ENCODE measurements around the gene GGA3.
"Not testable (repeated sequence)": the region's sequence is repeated elsewhere in the genome, so short reads cannot be mapped to it uniquely, and the experiment has no call there.

The GGA3 gene

GRCh38 chr17:75228847-75229246 is 32.6 kb downstream of the GGA3 start:
- no peaks in the 10 kb centered on the region for H3K27me3 Mint-ChIP-seq
- H3K36me3 Mint-ChIP-seq (ENCODE audit: low read depth) = peaks cover 96% of the 10 kb centered on the region
- H3K27ac Mint-ChIP-seq = peak overlapping the region; percentile 26
- H3K4me1 Mint-ChIP-seq (ENCODE audit: low read depth) = peaks cover 12% of the 10 kb centered on the region
- no peak for DNase-seq
- H3K4me3 Mint-ChIP-seq = no peak overlapping the region
- H3K9me3 Mint-ChIP-seq = no peaks in the 10 kb centered on the region

- Mint-ChIP-seq H3K27me3 (no peaks in the 10 kb centered on the region), H3K9me3 (no peaks in the 10 kb centered on the region), H3K27ac (peak overlapping the region; percentile 26), H3K4me1 (ENCODE audit: low read depth) (peaks cover 12% of the 10 kb centered on the region), H3K36me3 (ENCODE audit: low read depth) (peaks cover 95% of the 10 kb centered on the region), H3K4me3 (no peak overlapping the region)
- DNase-seq = no peak
These were observed 33.1 kb downstream of the GGA3 start for GRCh38 chr17:75228305-75228704.

GRCh38 chr17:75227729-75228128 is 33.7 kb downstream of the GGA3 start:
- no peak overlapping the region for H3K4me3 Mint-ChIP-seq
- H3K4me1 Mint-ChIP-seq (ENCODE audit: low read depth) = peaks cover 12% of the 10 kb centered on the region
- H3K27ac Mint-ChIP-seq = no peak overlapping the region
- DNase-seq = no peak
- H3K9me3 Mint-ChIP-seq = no peaks in the 10 kb centered on the region
- no peaks in the 10 kb centered on the region for H3K27me3 Mint-ChIP-seq
- peaks cover 93% of the 10 kb centered on the region for H3K36me3 Mint-ChIP-seq (ENCODE audit: low read depth)

DNA sequence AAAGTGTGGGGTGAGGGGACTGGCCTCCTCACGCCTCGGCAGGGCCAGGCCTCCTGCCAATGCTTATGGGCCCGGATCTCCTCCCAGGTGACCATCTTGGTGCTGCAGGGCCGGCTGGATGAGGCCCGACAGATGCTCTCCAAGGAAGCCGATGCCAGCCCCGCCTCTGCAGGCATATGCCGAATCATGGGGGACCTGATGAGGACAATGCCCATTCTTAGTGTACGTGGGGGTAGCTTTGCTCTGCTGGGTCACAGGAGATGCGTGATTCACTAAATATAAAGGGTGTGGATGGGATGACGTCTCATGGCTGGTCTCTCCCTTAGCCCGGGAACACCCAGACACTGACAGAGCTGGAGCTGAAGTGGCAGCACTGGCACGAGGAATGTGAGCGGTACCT is 36.4 kb downstream of the GGA3 start:
- Mint-ChIP-seq H3K9me3 (no peaks in the 10 kb centered on the region), H3K4me3 (no peak overlapping the region), H3K27me3 (no peaks in the 10 kb centered on the region), H3K4me1 (ENCODE audit: low read depth) (peaks cover 12% of the 10 kb centered on the region), H3K27ac (peak overlapping the region; percentile 79), H3K36me3 (ENCODE audit: low read depth) (peaks cover 86% of the 10 kb centered on the region)
- no peak for DNase-seq

GRCh38 chr17:75219815-75220214 is 41.6 kb downstream of the GGA3 start:
- no peak overlapping the region for H3K4me3 Mint-ChIP-seq
- no peaks in the 10 kb centered on the region for H3K27me3 Mint-ChIP-seq
- H3K27ac Mint-ChIP-seq = peak overlapping the region; percentile 14
- DNase-seq = no peak
- no peaks in the 10 kb centered on the region for H3K9me3 Mint-ChIP-seq
- H3K36me3 Mint-ChIP-seq (ENCODE audit: low read depth) = peaks cover 84% of the 10 kb centered on the region
- peaks cover 4% of the 10 kb centered on the region for H3K4me1 Mint-ChIP-seq (ENCODE audit: low read depth)

- DNase-seq = no peak
- Mint-ChIP-seq H3K27ac (no peak overlapping the region), H3K27me3 (no peaks in the 10 kb centered on the region), H3K4me1 (ENCODE audit: low read depth) (no peaks in the 10 kb centered on the region), H3K9me3 (no peaks in the 10 kb centered on the region), H3K36me3 (ENCODE audit: low read depth) (peaks cover 89% of the 10 kb centered on the region), H3K4me3 (no peak overlapping the region)
These were observed 43.3 kb downstream of the GGA3 start for GRCh38 chr17:75218131-75218530.

DNA sequence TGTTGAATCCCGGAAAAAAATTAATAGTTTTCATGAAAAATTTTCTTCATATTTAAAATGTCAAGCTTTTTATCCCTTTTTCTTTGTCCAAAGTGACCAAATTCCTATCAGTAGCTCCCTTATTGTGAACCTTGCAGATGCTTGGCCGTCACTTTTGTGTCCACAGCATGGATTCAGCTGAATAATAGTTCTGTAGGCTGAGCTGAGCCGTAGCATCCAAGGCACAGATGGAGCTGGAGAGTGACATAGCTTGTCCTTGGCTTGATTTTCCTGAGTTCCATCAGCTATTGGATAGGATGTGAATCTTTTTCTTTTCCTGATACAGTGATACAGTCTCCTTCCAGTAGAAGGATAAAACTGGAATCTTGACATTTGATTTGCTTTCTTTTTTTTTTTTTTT is 52.3 kb downstream of the GGA3 start:
- Mint-ChIP-seq H3K4me1 (ENCODE audit: low read depth) (peaks cover 24% of the 10 kb centered on the region), H3K4me3 (no peak overlapping the region), H3K9me3 (no peaks in the 10 kb centered on the region), H3K27ac (peak overlapping the region; percentile 47), H3K27me3 (no peaks in the 10 kb centered on the region), H3K36me3 (ENCODE audit: low read depth) (peaks cover 81% of the 10 kb centered on the region)
- no peak for DNase-seq

DNA sequence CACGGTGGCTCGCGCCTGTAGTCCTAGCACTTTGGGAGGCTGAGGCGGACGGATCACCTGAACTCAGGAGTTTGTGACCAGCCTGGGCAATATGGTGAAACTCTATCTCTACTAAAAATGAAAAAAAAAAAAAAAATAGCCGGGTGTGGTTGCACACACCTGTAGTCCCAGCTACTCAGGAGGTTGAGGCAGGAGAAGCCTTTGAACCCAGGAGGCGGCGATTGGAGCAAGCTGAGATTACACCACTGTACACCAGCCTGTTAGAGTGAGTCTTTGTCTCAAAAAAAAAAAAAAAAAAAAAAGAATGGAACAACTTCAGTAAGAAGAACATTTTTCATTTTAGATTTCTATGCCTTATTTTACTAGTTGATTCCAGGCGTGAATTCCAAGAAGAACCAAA is 53.2 kb downstream of the GGA3 start:
- DNase-seq = no peak
- Mint-ChIP-seq H3K27me3 (no peaks in the 10 kb centered on the region), H3K4me1 (ENCODE audit: low read depth) (peaks cover 28% of the 10 kb centered on the region), H3K4me3 (peak overlapping the region; percentile 97), H3K27ac (peak overlapping the region; percentile 76), H3K9me3 (no peaks in the 10 kb centered on the region), H3K36me3 (ENCODE audit: low read depth) (peaks cover 72% of the 10 kb centered on the region)

DNA sequence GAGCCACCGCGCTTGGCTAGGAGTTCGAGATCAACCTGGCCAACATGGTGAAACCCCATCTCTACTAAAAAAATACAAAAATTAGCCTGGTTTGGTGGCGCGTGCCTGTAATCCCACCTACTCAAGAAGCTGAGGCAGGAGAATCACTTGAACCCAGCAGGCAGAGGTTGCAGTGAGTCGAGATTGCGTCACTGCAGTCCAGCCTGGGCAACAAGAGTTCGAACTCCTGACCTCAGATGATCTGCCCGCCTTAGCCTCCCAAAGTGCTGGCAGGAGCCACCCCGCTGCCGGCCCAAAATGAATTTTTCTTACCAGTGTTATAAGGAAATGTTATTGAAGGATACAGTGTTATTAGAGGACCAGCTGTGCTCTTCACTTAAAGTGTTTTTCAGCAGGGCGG is 53.6 kb downstream of the GGA3 start:
- Mint-ChIP-seq H3K27ac (peak overlapping the region; percentile 76), H3K27me3 (no peaks in the 10 kb centered on the region), H3K4me3 (peak overlapping the region; percentile 97), H3K9me3 (no peaks in the 10 kb centered on the region), H3K4me1 (ENCODE audit: low read depth) (peaks cover 28% of the 10 kb centered on the region), H3K36me3 (ENCODE audit: low read depth) (peaks cover 68% of the 10 kb centered on the region)
- no peak for DNase-seq

- not testable (repeated sequence) for H3K9me3 Mint-ChIP-seq, H3K27me3 Mint-ChIP-seq, DNase-seq
- H3K27ac Mint-ChIP-seq = peak overlapping the region; percentile 100
- peaks cover 28% of the 10 kb centered on the region for H3K4me1 Mint-ChIP-seq (ENCODE audit: low read depth)
- peak overlapping the region; percentile 97 for H3K4me3 Mint-ChIP-seq
- H3K36me3 Mint-ChIP-seq (ENCODE audit: low read depth) = peaks cover 61% of the 10 kb centered on the region
These were observed 54.4 kb downstream of the GGA3 start for GRCh38 chr17:75207050-75207407.

DNA sequence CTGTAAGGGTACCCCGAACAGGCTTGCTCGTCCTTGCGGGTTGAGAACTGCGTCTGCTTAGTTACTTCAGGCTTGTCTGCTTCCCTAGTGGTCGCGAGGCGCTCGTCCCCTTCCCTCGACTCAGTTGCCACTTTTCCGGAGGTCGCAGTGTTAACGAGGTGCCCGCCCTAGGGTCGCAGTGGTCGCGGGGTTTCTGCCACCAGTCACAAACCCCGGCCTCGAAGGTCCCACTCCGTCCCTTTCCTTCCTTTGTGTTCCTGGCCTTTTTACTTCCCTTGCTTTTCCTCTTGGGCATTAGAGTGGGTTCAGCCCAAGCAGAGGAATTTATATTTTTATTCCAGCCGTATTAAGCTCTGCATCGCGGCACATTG is 55.6 kb downstream of the GGA3 start:
- H3K9me3 Mint-ChIP-seq = no peaks in the 10 kb centered on the region
- peaks cover 48% of the 10 kb centered on the region for H3K36me3 Mint-ChIP-seq (ENCODE audit: low read depth)
- no peak for DNase-seq
- H3K27me3 Mint-ChIP-seq = no peaks in the 10 kb centered on the region
- peak overlapping the region; percentile 97 for H3K4me3 Mint-ChIP-seq
- H3K4me1 Mint-ChIP-seq (ENCODE audit: low read depth) = peaks cover 32% of the 10 kb centered on the region
- H3K27ac Mint-ChIP-seq = peak overlapping the region; percentile 100

DNA sequence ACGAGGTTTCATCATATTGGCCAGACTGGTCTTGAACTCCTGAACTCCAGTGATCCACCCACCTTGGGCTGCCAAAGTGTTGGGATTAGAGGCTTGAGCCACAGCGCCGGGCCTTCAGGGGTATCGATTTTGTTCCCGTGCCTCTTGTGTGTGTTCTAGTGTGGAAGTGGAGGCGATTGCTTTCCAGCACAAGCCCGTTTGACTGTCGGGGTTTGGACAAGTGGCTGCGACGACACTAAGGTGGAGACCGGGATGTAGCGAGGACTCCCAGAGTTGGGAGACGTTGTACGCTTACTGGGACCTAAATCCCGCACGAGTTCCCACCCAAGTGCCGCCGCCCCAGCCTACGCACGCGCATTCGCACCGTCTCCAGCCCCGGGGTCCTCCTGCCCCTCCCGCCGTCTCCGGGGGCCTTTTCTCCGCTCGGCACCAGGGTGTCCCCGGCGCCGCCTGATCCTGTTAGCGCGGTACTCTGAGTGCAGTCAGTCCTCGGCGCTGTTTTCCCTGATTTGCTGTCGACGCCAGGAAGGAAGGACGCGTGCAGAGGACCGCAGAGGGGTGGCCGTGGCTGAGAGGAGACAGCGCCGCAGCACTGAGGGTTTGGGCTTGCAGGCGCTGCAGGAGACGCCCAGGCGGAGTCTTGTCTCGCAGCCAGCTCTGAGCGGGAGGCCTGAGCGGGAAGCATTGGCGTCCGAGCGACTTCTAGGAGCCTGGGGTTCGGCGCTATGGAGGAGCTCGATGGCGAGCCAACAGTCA is 56.2 kb downstream of the GGA3 start, which contains the start of gene NUP85:
Gene NUP85 (plus strand): TSS at position 643 of the 756 bp plus-strand sequence. CDS start 83 bp downstream, at position 726.
- no peaks in the 10 kb centered on the region for H3K9me3 Mint-ChIP-seq

GRCh38 chr17:75199886-75200618 is 61.4 kb downstream of the GGA3 start:
- Mint-ChIP-seq H3K9me3 (no peaks in the 10 kb centered on the region), H3K27me3 (no peaks in the 10 kb centered on the region), H3K4me3 (no peak overlapping the region), H3K36me3 (ENCODE audit: low read depth) (peaks cover 2% of the 10 kb centered on the region), H3K4me1 (ENCODE audit: low read depth) (peaks cover 13% of the 10 kb centered on the region), H3K27ac (no peak overlapping the region)
- DNase-seq = no peak

More for the DNA sequence above, 56.2 kb downstream of the GGA3 start, which contains the start of gene NUP85:
- peak; percentile 96 for DNase-seq
- H3K27ac Mint-ChIP-seq = peak within 1 kb of the TSS; percentile 100
- H3K27me3 Mint-ChIP-seq = no peaks in the 10 kb centered on the region
- peaks cover 44% of the 10 kb centered on the region for H3K36me3 Mint-ChIP-seq (ENCODE audit: low read depth)
- peaks cover 32% of the 10 kb centered on the region for H3K4me1 Mint-ChIP-seq (ENCODE audit: low read depth)
- H3K4me3 Mint-ChIP-seq = peak within 1 kb of the TSS; percentile 97

- H3K9me3 Mint-ChIP-seq = no peaks in the 10 kb centered on the region
- no peaks in the 10 kb centered on the region for H3K4me1 Mint-ChIP-seq (ENCODE audit: low read depth)
- H3K27ac Mint-ChIP-seq = no peak overlapping the region
- DNase-seq = no peak
- H3K36me3 Mint-ChIP-seq (ENCODE audit: low read depth) = no peaks in the 10 kb centered on the region
- H3K4me3 Mint-ChIP-seq = no peak overlapping the region
- H3K27me3 Mint-ChIP-seq = no peaks in the 10 kb centered on the region
These were observed 66.5 kb downstream of the GGA3 start for GRCh38 chr17:75194879-75195278.

DNA sequence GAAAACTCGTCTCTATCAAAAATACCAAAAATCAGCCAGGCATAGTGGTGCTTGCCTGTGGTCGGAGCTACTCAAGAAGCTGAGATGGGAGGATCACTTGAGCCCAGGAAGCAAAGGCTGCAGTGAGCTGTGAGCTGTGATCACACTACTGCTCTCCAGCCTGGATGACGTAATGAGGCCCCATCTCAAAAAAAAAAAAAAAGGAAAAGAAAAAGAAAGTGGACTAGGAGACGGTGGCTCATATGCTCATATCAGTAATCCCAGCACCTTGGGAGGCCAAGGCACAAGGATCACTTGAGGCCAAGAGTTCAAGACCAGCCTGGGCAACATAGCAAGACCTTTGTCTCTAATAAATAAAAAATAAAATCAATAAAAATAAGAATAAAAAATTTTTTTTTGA is 69.8 kb downstream of the GGA3 start:
- DNase-seq = no peak
- peaks cover 14% of the 10 kb centered on the region for H3K4me1 Mint-ChIP-seq (ENCODE audit: low read depth)
- H3K9me3 Mint-ChIP-seq = no peaks in the 10 kb centered on the region
- no peaks in the 10 kb centered on the region for H3K36me3 Mint-ChIP-seq (ENCODE audit: low read depth)
- H3K27me3 Mint-ChIP-seq = no peaks in the 10 kb centered on the region
- H3K4me3 Mint-ChIP-seq = no peak overlapping the region
- H3K27ac Mint-ChIP-seq = no peak overlapping the region

Measured in activated T-cell treated with anti-CD3 and anti-CD28 coated beads, Interleukin-2, amount 50 U/mL, for 24 hours (primary cell).